GM12878 (cell line): ENCODE measurements around the gene RASSF6.

Experiments used
- CHD2 ChIP-seq: IDR thresholded peaks from 2 replicates; pipeline ENCODE4 v1.6.1; 2011; ENCODE audit warnings: low read depth, low read length, improper control_type of control experiment, borderline replicate concordance
- EP300 ChIP-seq, 2 experiments: fragments of 150-350 bp in 1 of 2; IDR thresholded peaks; 2 replicates each; pipeline ENCODE4 v1.6.1; 2011 to 2012; ENCODE audit warnings: low read depth in 2 of 2, low read length in 2 of 2, borderline replicate concordance in 1 of 2, improper control_type of control experiment in 1 of 2, inconsistent platforms in 1 of 2; ENCODE audit not compliant: control insufficient read depth in 1 of 2
- NRF1 ChIP-seq: conservative IDR thresholded peaks from 2 replicates; pipeline ENCODE4 v1.6.1; 2011; ENCODE audit warnings: mild to moderate bottlenecking, low read depth, low read length, improper control_type of control experiment
- POLR2A ChIP-seq: IDR thresholded peaks from 2 replicates; pipeline ENCODE4 v1.6.1; 2011; ENCODE audit warnings: low read depth, mild to moderate bottlenecking, low read length

GRCh38 chr4:73523126-73523525, 97.1 kb downstream of the RASSF6 start:
- TF ChIP-seq EP300 (IDR thresholded peaks at IDR 0.05; ENCODE audit: borderline replicate concordance in 1 of 2, control insufficient read depth in 1 of 2, low read depth in 2 of 2, low read length in 2 of 2) (no peak), CHD2 (no peak), NRF1 (no peak), POLR2A (no peak)
